Measurements from ENCODE around the gene CLP1.
"Not testable (repeated sequence)": the region's sequence is repeated elsewhere in the genome, so short reads cannot be mapped to it uniquely, and the experiment has no call there.

CLP1 gene

GRCh38 chr11:57700425-57700824 lies 42.9 kb downstream of the CLP1 start:
- Histone ChIP-seq H2BK15ac (ENCODE audit: low read length) (no peak overlapping the region), H3K9ac (ENCODE audit: low read depth, low read length, poor library complexity) (no peak overlapping the region), H3K23ac (ENCODE audit: low read depth, low read length, poor library complexity) (no peak overlapping the region), H2AK5ac (ENCODE audit: low read depth, low read length) (no peak overlapping the region), H3K4me1 (ENCODE audit: control insufficient read depth in 2 of 2, insufficient read depth in 1 of 2, low read depth in 1 of 2, low read length in 2 of 2) (no peaks in the 10 kb centered on the region), H3K36me3 (replicated peaks in 1 of 2; ENCODE audit: control insufficient read depth in 2 of 2, insufficient read depth in 2 of 2, low read length in 2 of 2) (peaks cover 48 to 89% of the 10 kb centered on the region in 2 donors), H2BK12ac (ENCODE audit: low read length) (no peak overlapping the region), H2BK5ac (ENCODE audit: low read length) (no peak overlapping the region), H3K27ac (replicated peaks; ENCODE audit: low read length) (no peak overlapping the region), H4K91ac (ENCODE audit: low read depth, low read length, poor library complexity) (no peak overlapping the region), H4K8ac (ENCODE audit: low read depth, low read length) (no peak overlapping the region), H3K9me3 (replicated peaks in 1 of 2; ENCODE audit: control insufficient read depth in 2 of 2, insufficient read depth in 1 of 2, low read depth in 1 of 2, low read length in 2 of 2) (no peaks in the 10 kb centered on the region), H3K4ac (ENCODE audit: low read length) (no peak overlapping the region), H3K18ac (ENCODE audit: low read length) (no peak overlapping the region), H3K79me1 (ENCODE audit: low read depth, low read length) (no peaks in the 10 kb centered on the region), H3K4me2 (ENCODE audit: insufficient read depth, low read length, poor library complexity, severe bottlenecking) (no peak overlapping the region), H3K4me3 (ENCODE audit: low read length in 2 of 2) (no peak overlapping the region), H3K27me3 (ENCODE audit: control insufficient read depth in 3 of 3, insufficient read depth in 3 of 3, low read depth in 1 of 3, low read length in 3 of 3) (no peaks in the 10 kb centered on the region), H3K14ac (ENCODE audit: low read length) (no peak overlapping the region), H2AFZ (ENCODE audit: low read length) (no peak overlapping the region), H2BK120ac (ENCODE audit: low read depth, low read length) (no peak overlapping the region)
- no CpG with 5 or more reads among the region's 3 CpGs for WGBS, 2 donors (ENCODE audit: extremely low coverage in 2 of 2, insufficient read length in 2 of 2, insufficient replicate concordance in 1 of 2)
- no peak for DNase-seq (ENCODE audit: low spot score)

GRCh38 chr11:57703341-57703740 lies 45.8 kb downstream of the CLP1 start:
- no peaks in the 10 kb centered on the region for H3K27me3 ChIP-seq (ENCODE audit: control insufficient read depth in 3 of 3, insufficient read depth in 3 of 3, low read depth in 1 of 3, low read length in 3 of 3)
- H3K4ac ChIP-seq (ENCODE audit: low read length), result no peak overlapping the region
- no peaks in the 10 kb centered on the region for H3K9me3 ChIP-seq (replicated peaks in 1 of 2; ENCODE audit: control insufficient read depth in 2 of 2, insufficient read depth in 1 of 2, low read depth in 1 of 2, low read length in 2 of 2)
- H3K4me2 ChIP-seq (ENCODE audit: insufficient read depth, low read length, poor library complexity, severe bottlenecking), result no peak overlapping the region
- no peak overlapping the region for H3K9ac ChIP-seq (ENCODE audit: low read depth, low read length, poor library complexity)
- H3K4me1 ChIP-seq (ENCODE audit: control insufficient read depth in 2 of 2, insufficient read depth in 1 of 2, low read depth in 1 of 2, low read length in 2 of 2), result no peaks in the 10 kb centered on the region
- no peak overlapping the region for H4K91ac ChIP-seq (ENCODE audit: low read depth, low read length, poor library complexity)
- no peak overlapping the region for H3K27ac ChIP-seq (replicated peaks; ENCODE audit: low read length)
- no peak overlapping the region for H3K4me3 ChIP-seq (ENCODE audit: low read length in 2 of 2)
- H3K14ac ChIP-seq (ENCODE audit: low read length), result no peak overlapping the region
- no peak overlapping the region for H2AK5ac ChIP-seq (ENCODE audit: low read depth, low read length)
- no peaks in the 10 kb centered on the region for H3K79me1 ChIP-seq (ENCODE audit: low read depth, low read length)
- no CpG with 5 or more reads among the region's 4 CpGs for WGBS, 2 donors (ENCODE audit: extremely low coverage in 2 of 2, insufficient read length in 2 of 2, insufficient replicate concordance in 1 of 2)
- no peak overlapping the region for H2BK5ac ChIP-seq (ENCODE audit: low read length)
- H3K18ac ChIP-seq (ENCODE audit: low read length), result no peak overlapping the region
- no peak overlapping the region for H4K8ac ChIP-seq (ENCODE audit: low read depth, low read length)
- no peak overlapping the region for H2AFZ ChIP-seq (ENCODE audit: low read length)
- H3K36me3 ChIP-seq (replicated peaks in 1 of 2; ENCODE audit: control insufficient read depth in 2 of 2, insufficient read depth in 2 of 2, low read length in 2 of 2), result peaks cover 36 to 91% of the 10 kb centered on the region in 2 donors
- DNase-seq (ENCODE audit: low spot score), result no peak
- no peak overlapping the region for H3K23ac ChIP-seq (ENCODE audit: low read depth, low read length, poor library complexity)
- H2BK12ac ChIP-seq (ENCODE audit: low read length), result no peak overlapping the region
- H2BK15ac ChIP-seq (ENCODE audit: low read length), result no peak overlapping the region
- H2BK120ac ChIP-seq (ENCODE audit: low read depth, low read length), result no peak overlapping the region

- WGBS, 2 donors (ENCODE audit: extremely low coverage in 2 of 2, insufficient read length in 2 of 2, insufficient replicate concordance in 1 of 2), result no CpG with 5 or more reads among the region's 6 CpGs
Observed at GRCh38 chr11:57704932-57705331, 47.4 kb downstream of the CLP1 start.

GRCh38 chr11:57705432-57705831 lies 47.9 kb downstream of the CLP1 start:
- not testable (repeated sequence) for H2BK120ac ChIP-seq (ENCODE audit: low read depth, low read length); H3K27me3 ChIP-seq (ENCODE audit: control insufficient read depth in 3 of 3, insufficient read depth in 3 of 3, low read depth in 1 of 3, low read length in 3 of 3); H2BK15ac ChIP-seq (ENCODE audit: low read length); H2BK12ac ChIP-seq (ENCODE audit: low read length); H3K27ac ChIP-seq (replicated peaks; ENCODE audit: low read length); H3K9ac ChIP-seq (ENCODE audit: low read depth, low read length, poor library complexity); H2BK5ac ChIP-seq (ENCODE audit: low read length); H4K91ac ChIP-seq (ENCODE audit: low read depth, low read length, poor library complexity); H3K9me3 ChIP-seq (replicated peaks in 1 of 2; ENCODE audit: control insufficient read depth in 2 of 2, insufficient read depth in 1 of 2, low read depth in 1 of 2, low read length in 2 of 2); H3K79me1 ChIP-seq (ENCODE audit: low read depth, low read length); H3K14ac ChIP-seq (ENCODE audit: low read length); DNase-seq (ENCODE audit: low spot score); H3K4me3 ChIP-seq (ENCODE audit: low read length in 2 of 2); H3K4ac ChIP-seq (ENCODE audit: low read length); H3K4me1 ChIP-seq (ENCODE audit: control insufficient read depth in 2 of 2, insufficient read depth in 1 of 2, low read depth in 1 of 2, low read length in 2 of 2); H3K4me2 ChIP-seq (ENCODE audit: insufficient read depth, low read length, poor library complexity, severe bottlenecking); H3K23ac ChIP-seq (ENCODE audit: low read depth, low read length, poor library complexity); H2AFZ ChIP-seq (ENCODE audit: low read length); H3K18ac ChIP-seq (ENCODE audit: low read length); H4K8ac ChIP-seq (ENCODE audit: low read depth, low read length); H2AK5ac ChIP-seq (ENCODE audit: low read depth, low read length)
- no CpG with 5 or more reads among the region's 8 CpGs for WGBS, 2 donors (ENCODE audit: extremely low coverage in 2 of 2, insufficient read length in 2 of 2, insufficient replicate concordance in 1 of 2)
- peaks cover 21 to 82% of the 10 kb centered on the region in 2 donors for H3K36me3 ChIP-seq (replicated peaks in 1 of 2; ENCODE audit: control insufficient read depth in 2 of 2, insufficient read depth in 2 of 2, low read length in 2 of 2)

More at GRCh38 chr11:57704932-57705331, 47.4 kb downstream of the CLP1 start:
- H3K14ac ChIP-seq (ENCODE audit: low read length), result no peak overlapping the region
- H3K27ac ChIP-seq (replicated peaks; ENCODE audit: low read length), result no peak overlapping the region
- no peak overlapping the region for H2AK5ac ChIP-seq (ENCODE audit: low read depth, low read length)
- no peak for DNase-seq (ENCODE audit: low spot score)
- H3K9ac ChIP-seq (ENCODE audit: low read depth, low read length, poor library complexity), result no peak overlapping the region
- H3K4me1 ChIP-seq (ENCODE audit: control insufficient read depth in 2 of 2, insufficient read depth in 1 of 2, low read depth in 1 of 2, low read length in 2 of 2), result no peaks in the 10 kb centered on the region
- H3K79me1 ChIP-seq (ENCODE audit: low read depth, low read length), result peaks cover under 1% of the 10 kb centered on the region
- H2AFZ ChIP-seq (ENCODE audit: low read length), result no peak overlapping the region
- no peak overlapping the region for H2BK12ac ChIP-seq (ENCODE audit: low read length)
- no peaks in the 10 kb centered on the region for H3K9me3 ChIP-seq (replicated peaks in 1 of 2; ENCODE audit: control insufficient read depth in 2 of 2, insufficient read depth in 1 of 2, low read depth in 1 of 2, low read length in 2 of 2)
- no peak overlapping the region for H4K91ac ChIP-seq (ENCODE audit: low read depth, low read length, poor library complexity)
- no peak overlapping the region for H2BK15ac ChIP-seq (ENCODE audit: low read length)
- H3K4me2 ChIP-seq (ENCODE audit: insufficient read depth, low read length, poor library complexity, severe bottlenecking), result no peak overlapping the region
- H3K36me3 ChIP-seq (replicated peaks in 1 of 2; ENCODE audit: control insufficient read depth in 2 of 2, insufficient read depth in 2 of 2, low read length in 2 of 2), result peaks cover 23 to 84% of the 10 kb centered on the region in 2 donors
- no peak overlapping the region for H3K23ac ChIP-seq (ENCODE audit: low read depth, low read length, poor library complexity)
- no peak overlapping the region for H3K4ac ChIP-seq (ENCODE audit: low read length)
- H3K27me3 ChIP-seq (ENCODE audit: control insufficient read depth in 3 of 3, insufficient read depth in 3 of 3, low read depth in 1 of 3, low read length in 3 of 3), result no peaks in the 10 kb centered on the region
- no peak overlapping the region for H2BK5ac ChIP-seq (ENCODE audit: low read length)
- H3K18ac ChIP-seq (ENCODE audit: low read length), result no peak overlapping the region
- no peak overlapping the region for H2BK120ac ChIP-seq (ENCODE audit: low read depth, low read length)
- no peak overlapping the region for H4K8ac ChIP-seq (ENCODE audit: low read depth, low read length)
- H3K4me3 ChIP-seq (ENCODE audit: low read length in 2 of 2), result no peak overlapping the region

Data from neuronal stem cell (in vitro differentiated cells).